ENCODE measurements around the gene SUGCT.
A peak's percentile ranks its signal among the peaks of the same experiment; 100 is the strongest.
"Not testable (repeated sequence)": the region's sequence is repeated elsewhere in the genome, so short reads cannot be mapped to it uniquely, and the experiment has no call there.

SUGCT gene

DNA sequence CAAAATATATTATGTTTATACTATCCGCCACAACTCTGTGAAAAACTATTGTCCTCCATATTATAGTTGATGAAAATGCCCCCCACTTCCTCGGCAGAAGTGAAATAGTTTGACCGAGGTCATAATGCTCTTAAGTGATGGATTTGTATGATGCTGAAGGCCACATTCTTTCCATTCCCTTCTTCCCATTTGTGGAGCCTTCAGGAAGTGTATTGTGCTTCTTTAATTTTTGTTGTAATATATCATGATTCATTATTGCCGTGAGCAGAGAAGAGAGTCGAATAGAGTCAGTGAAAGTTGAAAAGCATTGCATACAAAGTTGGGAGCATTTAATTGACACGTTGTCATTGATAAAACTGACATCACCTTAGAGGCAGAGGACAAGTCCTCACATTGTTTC is 460.3 kb downstream of the SUGCT start:
- DNase-seq: no peak

DNA sequence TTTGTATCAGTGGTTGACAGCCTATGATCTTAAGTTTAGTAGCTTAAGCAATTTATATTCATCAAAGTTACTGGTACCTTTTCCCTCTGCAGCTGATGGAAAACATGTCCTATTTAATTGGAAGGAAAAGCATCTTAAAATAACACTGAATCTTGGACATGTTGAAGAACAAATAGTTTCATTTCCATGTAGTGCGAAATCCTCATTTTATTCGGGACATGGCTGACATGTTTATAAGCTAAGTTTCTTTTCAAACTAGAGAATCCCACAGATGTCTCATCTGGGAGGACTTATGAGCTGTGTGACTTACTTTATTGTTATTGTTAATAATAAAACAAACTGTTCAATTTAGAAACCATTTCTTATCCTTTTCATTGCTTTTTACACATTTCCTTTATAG is 461.0 kb downstream of the SUGCT start:
- DNase-seq: no peak

GRCh38 chr7:40597517-40597916 is 462.7 kb downstream of the SUGCT start:
- no peak for DNase-seq

DNA sequence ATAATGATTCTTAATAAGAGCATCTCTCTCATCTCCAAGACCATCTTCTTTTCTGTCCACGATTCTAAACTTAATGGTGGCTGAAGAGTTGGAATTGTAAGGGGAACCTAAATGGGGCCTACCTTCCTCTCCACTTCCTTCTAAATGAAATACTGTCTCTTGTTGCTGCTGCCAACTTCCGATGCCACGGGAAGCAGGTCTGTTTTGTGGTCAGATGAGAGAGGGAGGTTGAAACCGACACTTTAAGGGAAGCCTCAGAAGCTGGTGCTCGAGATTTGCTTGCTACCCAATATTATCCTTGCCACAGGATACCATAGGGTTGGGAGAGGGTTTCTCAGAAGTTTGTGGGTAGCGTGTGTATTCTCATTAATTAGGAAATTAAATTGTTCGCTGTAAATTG is 464.1 kb downstream of the SUGCT start:
- DNase-seq: no peak

- DNase-seq: no peak
Measured at GRCh38 chr7:40599836-40600235, 465.0 kb downstream of the SUGCT start.

DNA sequence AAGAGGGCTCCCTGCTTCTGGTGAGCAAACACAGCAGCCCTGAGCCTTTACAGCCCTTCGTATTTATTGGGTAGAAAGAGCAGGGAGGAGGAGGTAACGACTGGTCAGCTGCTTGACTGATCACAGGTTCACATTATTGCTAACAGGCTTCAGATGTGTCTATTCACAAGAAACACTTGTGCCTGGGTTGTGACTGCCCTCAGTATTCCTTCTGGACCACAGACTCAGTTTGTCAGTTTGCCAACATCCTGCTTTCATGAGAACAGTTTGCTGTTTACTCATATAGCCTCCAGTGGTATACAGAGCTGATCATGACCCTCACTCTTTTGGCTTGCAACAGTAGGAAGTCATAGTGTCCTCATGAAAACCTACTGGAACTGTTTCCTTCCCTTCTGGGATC is 467.5 kb downstream of the SUGCT start:
- DNase-seq: not testable (repeated sequence)

GRCh38 chr7:40604601-40605438 is 470.0 kb downstream of the SUGCT start:
- peak; percentile 62 for DNase-seq

- no peak for DNase-seq
Measured at GRCh38 chr7:40608321-40609075, 473.7 kb downstream of the SUGCT start.

DNA sequence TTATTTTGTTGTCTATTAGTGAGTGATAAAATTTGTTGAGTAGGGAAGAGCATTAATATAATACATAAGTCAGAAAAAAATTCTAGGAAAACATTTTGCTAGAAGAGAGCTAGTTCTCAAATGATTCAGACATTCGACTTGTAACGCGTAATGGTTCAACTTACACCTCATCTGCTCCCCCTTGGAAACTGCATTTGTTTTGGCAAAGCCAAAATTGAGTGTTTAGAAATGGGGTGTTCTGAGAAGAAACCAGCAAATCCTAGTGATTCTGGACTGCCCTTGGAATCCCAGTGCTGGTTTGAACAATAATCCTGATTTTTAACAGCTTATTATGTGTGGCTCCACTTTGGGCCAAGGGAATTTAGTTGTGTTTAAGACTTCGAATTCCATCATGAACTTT is 475.7 kb downstream of the SUGCT start:
- DNase-seq: no peak

GRCh38 chr7:40611095-40611871 is 476.5 kb downstream of the SUGCT start:
- DNase-seq: no peak

GRCh38 chr7:40612298-40612697 is 477.5 kb downstream of the SUGCT start:
- no peak for DNase-seq

- no peak for DNase-seq
Measured at GRCh38 chr7:40619647-40620046, 484.8 kb downstream of the SUGCT start.

GRCh38 chr7:40621592-40621998 is 486.8 kb downstream of the SUGCT start:
- DNase-seq: no peak

DNA sequence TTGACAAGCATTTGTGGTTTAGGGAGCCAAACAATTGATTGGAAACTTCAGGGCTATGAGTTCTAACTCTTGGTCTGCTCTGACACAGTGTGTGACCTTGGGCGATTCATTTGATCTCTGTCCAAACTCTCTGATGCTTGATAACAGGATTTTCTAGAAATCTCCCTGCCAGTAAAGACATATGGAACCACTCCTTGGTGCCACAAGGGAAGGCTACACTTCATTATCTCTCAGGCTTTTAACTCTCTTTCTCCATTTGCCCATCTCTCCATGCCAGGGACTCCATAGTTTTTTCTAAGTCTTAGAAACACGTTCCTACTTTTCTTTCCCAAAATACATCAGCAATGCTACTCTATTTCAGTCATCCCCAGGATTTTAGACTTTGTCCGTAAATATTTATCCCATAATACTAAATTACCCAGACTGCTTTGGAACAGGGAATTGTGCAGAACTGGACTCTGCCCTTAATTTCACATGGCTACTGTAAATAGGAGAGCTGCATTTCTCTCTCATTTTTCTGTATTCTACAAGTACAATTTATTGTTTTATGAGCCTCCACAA is 488.2 kb downstream of the SUGCT start:
- DNase-seq: no peak

DNA sequence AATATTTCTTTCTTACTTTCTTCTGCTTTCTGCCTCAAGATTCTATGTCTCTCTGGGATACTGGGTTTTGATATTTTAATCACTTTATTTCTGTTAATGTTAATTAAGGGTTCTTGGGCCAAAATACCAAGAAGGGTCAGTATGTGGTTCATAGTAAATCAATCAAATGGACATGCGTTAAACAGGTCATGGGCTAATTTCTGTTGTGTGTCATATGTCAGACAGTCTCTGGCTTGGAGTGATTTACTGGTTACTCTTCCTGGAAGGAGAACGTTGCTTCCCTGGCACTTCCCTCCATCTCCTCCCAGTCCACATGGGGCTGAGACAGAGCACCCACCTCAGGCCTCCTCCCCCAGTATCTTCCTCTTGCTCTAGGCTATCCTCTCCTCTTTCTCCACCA is 489.1 kb downstream of the SUGCT start:
- DNase-seq: no peak

DNA sequence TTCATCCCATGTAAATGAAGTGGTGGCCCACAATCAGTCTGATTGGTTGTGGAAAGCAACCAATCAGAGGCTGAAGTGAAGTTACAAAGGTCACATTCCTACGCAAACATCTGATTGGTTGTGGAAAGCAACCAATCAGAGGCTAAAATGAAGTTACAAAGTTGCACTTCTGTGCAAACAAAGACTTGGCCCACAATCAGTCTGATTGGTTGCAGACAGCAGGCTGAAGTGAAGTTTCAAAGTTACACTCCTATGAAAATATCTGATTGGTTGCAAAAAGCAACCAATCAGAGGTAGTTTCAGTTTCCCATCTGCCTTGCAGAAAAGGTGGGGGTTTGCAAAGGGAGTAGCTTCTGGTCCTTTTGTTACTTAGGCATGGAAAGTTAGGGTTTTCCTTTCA is 492.6 kb downstream of the SUGCT start:
- not testable (repeated sequence) for DNase-seq

DNA sequence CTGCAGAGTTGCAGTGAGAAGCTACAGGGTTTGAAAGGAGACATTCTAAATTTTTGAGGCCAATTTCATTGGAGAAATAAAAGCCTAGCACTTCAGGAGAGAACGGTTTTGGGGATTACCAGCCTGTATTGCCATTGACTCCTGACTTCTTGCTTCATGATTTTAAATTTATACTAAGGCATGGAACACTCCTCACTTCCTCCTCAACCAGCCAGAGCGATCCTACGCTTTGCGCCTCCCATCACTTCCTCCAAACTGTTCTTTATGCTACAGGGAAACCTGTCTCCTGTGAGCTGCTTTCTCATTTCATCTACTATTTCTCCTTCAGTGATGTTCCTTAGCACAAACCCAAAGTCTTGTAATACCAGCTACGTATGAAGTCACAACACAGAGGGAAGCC is 495.1 kb downstream of the SUGCT start:
- no peak for DNase-seq

DNA sequence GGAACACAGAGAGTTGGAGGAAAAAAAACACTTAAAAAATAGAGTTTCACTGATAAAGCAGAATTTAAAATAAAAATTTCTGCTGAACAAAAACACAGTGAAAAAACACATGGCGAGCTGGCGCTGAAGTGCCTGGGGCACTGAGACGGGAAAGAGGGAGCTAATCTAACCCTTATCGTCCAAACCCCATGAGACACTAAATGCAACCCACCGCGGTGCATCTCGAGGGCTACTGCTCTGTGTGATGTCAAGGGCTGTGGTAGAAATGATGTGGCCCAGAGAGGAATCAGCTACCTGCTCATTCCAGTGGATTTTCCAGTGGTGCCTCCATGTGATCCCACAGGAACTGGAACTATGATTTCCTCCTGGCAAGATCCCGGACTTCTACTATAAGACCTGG is 499.3 kb downstream of the SUGCT start:
- DNase-seq: no peak

GRCh38 chr7:40638545-40639320 is 503.9 kb downstream of the SUGCT start:
- DNase-seq: no peak

GRCh38 chr7:40640566-40640965 is 505.8 kb downstream of the SUGCT start:
- DNase-seq: no peak

DNA sequence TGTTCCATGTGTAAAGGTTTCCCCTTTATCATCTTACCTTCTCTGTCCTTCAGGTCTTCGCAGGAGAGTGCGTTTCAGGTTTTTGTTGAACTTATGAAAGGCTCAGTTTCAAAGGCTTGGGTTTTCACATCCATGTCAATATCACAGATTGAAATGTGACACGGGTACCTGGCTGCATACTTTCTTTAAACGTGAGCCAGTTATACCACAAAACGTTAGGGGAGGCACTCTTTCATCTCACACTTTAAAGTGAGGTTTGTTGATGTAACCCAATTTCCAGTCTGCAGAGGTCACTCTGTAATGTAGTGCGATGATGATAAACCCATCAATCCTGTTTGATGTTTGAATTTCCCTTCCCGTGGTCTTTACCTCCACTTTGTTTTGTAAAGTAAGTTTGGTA is 506.9 kb downstream of the SUGCT start:
- DNase-seq: no peak

- no peak for DNase-seq
Measured at GRCh38 chr7:40643664-40644063, 508.9 kb downstream of the SUGCT start.
